H1 (cell line): ENCODE measurements around the gene LRG1. TPM values are rescaled to one million over a fixed set of nuclear protein-coding genes. Genes with fewer than 3 reads are reported as not detected.

Experiments
- CTCF ChIA-PET: fragments of 300-600 bp; sonication (Branson Sonifier 250); formaldehyde crosslinking; loops from one replicate; lab custom pipeline; 2021; ENCODE audit not compliant: partially characterized antibody; lab: Charles Lee
- POLR2A ChIA-PET: fragments of 300-600 bp; sonication (Branson Sonifier 250); formaldehyde crosslinking; loops from one replicate; lab custom pipeline; 2021; ENCODE audit warnings: inconsistent platforms; ENCODE audit not compliant: partially characterized antibody; lab: Charles Lee
- DNase-seq, 2 experiments: peaks; one replicate each; pipeline versions ENCODE4 v3.0.0 to v3.0.0-alpha.2; 2010 to 2022; ENCODE audit warnings: low spot score in 2 of 2, low read depth in 1 of 2, mixed read lengths in 1 of 2
- FAIRE-seq: peaks from 2 replicates; lab custom pipeline; 2011; peaks lifted over from hg19 to GRCh38; lab: Jason Lieb, UNC
- H2AFZ ChIP-seq: 2 replicates; pipeline ENCODE4 v1.8.1; 2012; ENCODE audit warnings: low read length, inconsistent platforms
- H2AK5ac ChIP-seq: 2 replicates; pipeline ENCODE4 v1.6.1; 2013; ENCODE audit warnings: low read depth, low read length
- H2BK120ac ChIP-seq: replicated peaks from 2 replicates; pipeline ENCODE3; 2013; ENCODE audit warnings: low read depth, low read length, inconsistent platforms
- H2BK12ac ChIP-seq: 2 replicates; pipeline ENCODE4 v1.6.1; 2013; ENCODE audit warnings: low read depth, low read length
- H2BK15ac ChIP-seq: 2 replicates; pipeline ENCODE4 v1.6.1; 2013; ENCODE audit warnings: low read length
- H2BK20ac ChIP-seq: 2 replicates; pipeline ENCODE4 v1.6.1; 2013; ENCODE audit warnings: low read length
- H2BK5ac ChIP-seq: 2 replicates; pipeline ENCODE4 v1.6.1; 2013; ENCODE audit warnings: low read depth, low read length
- H3K14ac ChIP-seq: 2 replicates; pipeline ENCODE4 v1.6.1; 2013; ENCODE audit warnings: inconsistent platforms; ENCODE audit not compliant: insufficient read length
- H3K18ac ChIP-seq: 2 replicates; pipeline ENCODE4 v1.6.1; 2013; ENCODE audit warnings: low read length; ENCODE audit errors: extremely low read depth
- H3K23ac ChIP-seq: 2 replicates; pipeline ENCODE4 v1.6.1; 2013; ENCODE audit warnings: inconsistent platforms; ENCODE audit not compliant: insufficient read length
- H3K23me2 ChIP-seq: 2 replicates; pipeline ENCODE4 v1.6.1; 2013; ENCODE audit warnings: low read depth, low read length
- H3K27ac ChIP-seq: 2 replicates; pipeline ENCODE4 v1.6.1; 2011; ENCODE audit warnings: low read depth, low read length, inconsistent platforms
- H3K27me3 ChIP-seq, 4 experiments: replicated peaks in 1 of 4; 1 replicate in 1 of 4; 2 replicates in 3 of 4; pipeline versions ENCODE4 v1.6.1 to v1.8.1; 2011 to 2013; ENCODE audit warnings: low read length in 3 of 4, mild to moderate bottlenecking in 3 of 4, inconsistent platforms in 2 of 4, mixed read lengths in 2 of 4, moderate library complexity in 1 of 4; ENCODE audit not compliant: control insufficient read depth in 3 of 4, insufficient read depth in 3 of 4; ENCODE audit errors: extremely low read depth in 1 of 4
- H3K36me3 ChIP-seq, 4 experiments: 2 replicates each; pipeline versions ENCODE4 v1.6.1 to v1.8.1; 2011 to 2013; ENCODE audit warnings: mild to moderate bottlenecking in 4 of 4, low read length in 3 of 4, moderate library complexity in 2 of 4, control low read depth in 1 of 4, inconsistent platforms in 1 of 4; ENCODE audit not compliant: insufficient read depth in 4 of 4, control insufficient read depth in 2 of 4
- H3K4ac ChIP-seq: replicated peaks from 2 replicates; pipeline ENCODE3; 2013; ENCODE audit warnings: low read length, low read depth, mixed read lengths, inconsistent platforms; ENCODE audit not compliant: insufficient read length
- H3K4me1 ChIP-seq, 4 experiments: replicated peaks in 1 of 4; 1 replicate in 1 of 4; 2 replicates in 3 of 4; pipeline versions ENCODE4 v1.6.1 to v1.8.1; 2011 to 2013; ENCODE audit warnings: low read length in 3 of 4, inconsistent platforms in 2 of 4, mixed read lengths in 1 of 4; ENCODE audit not compliant: insufficient read depth in 4 of 4, control insufficient read depth in 3 of 4
- H3K4me2 ChIP-seq, 2 experiments: 2 replicates each; pipeline versions ENCODE4 v1.6.1 to v1.8.1; 2011 to 2013; ENCODE audit warnings: low read depth in 2 of 2, low read length in 2 of 2, control low read depth in 1 of 2, inconsistent platforms in 1 of 2, mild to moderate bottlenecking in 1 of 2; ENCODE audit not compliant: insufficient read depth in 1 of 2
- H3K4me3 ChIP-seq, 4 experiments: fragments of 200-600, 300-600 bp in 1 of 4; sonication (generic), shearing (Covaris generic), sonication (Bioruptor Twin) in 1 of 4; 2 replicates each; pipeline versions ENCODE4 v1.5.1 to v1.8.1; 2011 to 2016; ENCODE audit warnings: low read length in 4 of 4, low read depth in 3 of 4, control low read depth in 2 of 4, inconsistent platforms in 2 of 4, mild to moderate bottlenecking in 2 of 4, mixed read lengths in 1 of 4, moderate library complexity in 1 of 4; ENCODE audit not compliant: insufficient read depth in 2 of 4; ENCODE audit errors: extremely low read depth in 1 of 4
- H3K56ac ChIP-seq: replicated peaks from 2 replicates; pipeline ENCODE3; 2013; ENCODE audit warnings: low read depth, mild to moderate bottlenecking, mixed read lengths, low read length, inconsistent platforms; ENCODE audit not compliant: insufficient read length
- H3K79me1 ChIP-seq: 2 replicates; pipeline ENCODE4 v1.6.1; 2013; ENCODE audit warnings: low read depth, low read length, control low read depth
- H3K79me2 ChIP-seq, 2 experiments: 2 replicates each; pipeline versions ENCODE4 v1.6.1 to v1.8.1; 2012 to 2013; ENCODE audit warnings: low read length in 2 of 2, mild to moderate bottlenecking in 2 of 2, inconsistent platforms in 1 of 2; ENCODE audit not compliant: insufficient read depth in 2 of 2, control insufficient read depth in 1 of 2
- H3K9ac ChIP-seq, 4 experiments: replicated peaks in 1 of 4; 1 replicate in 1 of 4; 2 replicates in 3 of 4; pipeline versions ENCODE4 v1.6.1 to v1.8.1; 2011 to 2013; ENCODE audit warnings: low read depth in 3 of 4, low read length in 3 of 4, control low read depth in 2 of 4, mild to moderate bottlenecking in 2 of 4, moderate library complexity in 2 of 4, inconsistent platforms in 1 of 4; ENCODE audit errors: extremely low read depth in 1 of 4
- H3K9me3 ChIP-seq, 2 experiments: 2 replicates each; pipeline versions ENCODE4 v1.6.1 to v1.8.1; 2012 to 2013; ENCODE audit warnings: mild to moderate bottlenecking in 2 of 2, moderate library complexity in 2 of 2, control low read depth in 1 of 2, inconsistent platforms in 1 of 2, low read depth in 1 of 2, low read length in 1 of 2, mixed read lengths in 1 of 2; ENCODE audit not compliant: insufficient read depth in 2 of 2
- H4K20me1 ChIP-seq, 2 experiments: replicated peaks in 1 of 2; 2 replicates each; pipeline versions ENCODE3 to v1.8.1; 2011 to 2013; ENCODE audit warnings: inconsistent platforms in 2 of 2, low read length in 2 of 2, mild to moderate bottlenecking in 1 of 2; ENCODE audit not compliant: insufficient read depth in 2 of 2, control insufficient read depth in 1 of 2
- H4K5ac ChIP-seq: 2 replicates; pipeline ENCODE4 v1.6.1; 2013; ENCODE audit warnings: low read length, low read depth, mixed read lengths, inconsistent platforms; ENCODE audit not compliant: insufficient read length
- H4K8ac ChIP-seq: 2 replicates; pipeline ENCODE4 v1.8.0; 2013; ENCODE audit warnings: mild to moderate bottlenecking, moderate library complexity, low read length, inconsistent platforms; ENCODE audit not compliant: insufficient read depth; ENCODE audit errors: extremely low read depth
- H4K91ac ChIP-seq: replicated peaks from 2 replicates; pipeline ENCODE3; 2013; ENCODE audit warnings: low read length, mixed read lengths, inconsistent platforms; ENCODE audit not compliant: insufficient read length
- ASH2L ChIP-seq: fragments of 200-600, 300-600 bp; sonication (generic); IDR thresholded peaks from one replicate; pipeline ENCODE4 v1.7.1; 2017; ENCODE audit warnings: low read length
- CEBPB ChIP-seq: IDR thresholded peaks from 2 replicates; pipeline ENCODE4 v1.6.1; 2012; ENCODE audit warnings: low read depth, low read length
- JUND ChIP-seq: IDR thresholded peaks from 2 replicates; pipeline ENCODE4 v1.6.1; 2011; ENCODE audit warnings: mild to moderate bottlenecking, improper control_type of control experiment, low read length
- MAFK ChIP-seq: IDR thresholded peaks from 2 replicates; pipeline ENCODE4 v1.6.1; 2012; ENCODE audit warnings: low read depth, mild to moderate bottlenecking, improper control_type of control experiment, low read length
- RXRA ChIP-seq: IDR thresholded peaks from 2 replicates; pipeline ENCODE4 v1.6.1; 2011; ENCODE audit warnings: low read depth, mild to moderate bottlenecking, low read length, moderate library complexity; ENCODE audit not compliant: insufficient read depth
- TAF7 ChIP-seq: optimal IDR thresholded peaks from 2 replicates; pipeline ENCODE3; 2011; ENCODE audit warnings: low read depth, mild to moderate bottlenecking, inconsistent platforms, low read length, moderate library complexity, borderline replicate concordance
- WGBS, 2 experiments: shearing (Covaris generic) in 1 of 2; methylation state at CpG; one replicate each; pipeline versions ENCODE4 v1.1.6 to v1.1.7; 2013 to 2015; ENCODE audit warnings: low lambda C conversion rate in 2 of 2, mixed read lengths in 2 of 2, inconsistent platforms in 1 of 2, low coverage in 1 of 2, missing lambda C conversion rate in 1 of 2; ENCODE audit not compliant: insufficient replicate concordance in 2 of 2, insufficient coverage in 1 of 2, insufficient read length in 1 of 2; ENCODE audit errors: extremely low coverage in 1 of 2, missing lambda C conversion rate in 1 of 2; 5-methylcytosine and 5-hydroxymethylcytosine counted together
- polyA plus RNA-seq, 7 experiments: library from polyadenylated mRNA; depleted of rRNA in 3 of 7; stranded (reverse) in 5 of 7; unstranded in 2 of 7; fragments of >200 nt in 5 of 7; fragments of 200-250 nt in 2 of 7; gene quantifications; 1 replicate in 5 of 7; 2 replicates in 1 of 7; 4 replicates in 1 of 7; pipeline versions ENCODE4 v1.2.1 to v1.2.3, GENCODE V29; 2011 to 2013; ENCODE audit warnings: missing spikeins in 2 of 7, mixed read lengths in 2 of 7
- total RNA-seq: library from RNA; stranded (reverse); fragmentation: NEBNext Ultra II Directional; extraction: Animal tissue kit (Norgen Biotek cat#: 25700); gene quantifications from 2 replicates; pipeline ENCODE4 v1.2.1, GENCODE V29; 2021

Gene LRG1
- total and polyA plus RNA-seq, 2 of the 8 experiments (the other 6 are each of a cell fraction or from before 2014, with no cell fraction given), result 0.48 to 0.79 TPM

DNA sequence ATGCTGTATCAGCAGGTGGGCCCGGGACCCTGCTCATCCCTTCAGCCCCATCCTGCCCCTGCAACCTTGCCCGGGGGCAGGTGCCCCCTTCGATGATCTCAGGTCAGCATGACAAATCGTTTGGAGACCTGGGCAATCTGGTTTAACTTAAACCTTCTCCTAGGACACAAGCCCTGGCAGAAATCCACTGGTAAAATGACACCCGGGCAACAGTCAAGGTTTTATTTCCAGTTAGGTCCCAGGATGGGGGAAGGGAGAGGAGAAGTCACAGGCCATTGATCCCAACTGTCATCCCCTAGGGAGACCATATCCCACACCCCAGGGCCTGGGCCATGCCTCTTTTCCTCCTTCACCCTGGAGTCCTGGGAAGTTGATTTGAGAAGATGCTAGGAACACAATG lies 3.0 kb downstream of the LRG1 start:
- Histone ChIP-seq H3K9me3 (no peaks in the 10 kb centered on the region; a peak in 1 of 4 replicates), H3K14ac (no peak overlapping the region), H3K79me1 (no peaks in the 10 kb centered on the region), H3K23me2 (peaks cover 4% of the 10 kb centered on the region; the same call in 1 of the 2 replicates), H3K4me1 (peaks cover 0 to 13% (median 5%) of the 10 kb centered on the region in 4 experiments; a peak in 5 of 7 replicates), H3K23ac (no peak overlapping the region), H3K4ac (no peak overlapping the region), H3K9ac (no peak overlapping the region), H2BK20ac (no peak overlapping the region), H3K18ac (no peak overlapping the region), H3K27ac (no peak overlapping the region), H4K5ac (no peak overlapping the region), H2AK5ac (no peak overlapping the region), H3K36me3 (no peaks in the 10 kb centered on the region), H4K91ac (no peak overlapping the region), H2BK15ac (no peak overlapping the region), H3K79me2 (no peaks in the 10 kb centered on the region), H2BK120ac (no peak overlapping the region), H4K8ac (no peak overlapping the region), H3K56ac (no peak overlapping the region), H3K4me2 (no peak overlapping the region), H2BK5ac (no peak overlapping the region), H4K20me1 (peaks cover 0 to 3% of the 10 kb centered on the region in 2 experiments), H2AFZ (no peak overlapping the region), H2BK12ac (no peak overlapping the region; the same call in 1 of the 2 replicates), H3K4me3 (no peak overlapping the region), H3K27me3 (peaks cover 0 to 19% (median 14%) of the 10 kb centered on the region in 4 experiments; a peak in 4 of 7 replicates)
- TF ChIP-seq CEBPB (no peak), RXRA (no peak), MAFK (no peak), JUND (no peak), TAF7 (no peak), ASH2L (no peak)
- no peak for DNase-seq
- ChIA-PET CTCF (interaction anchor here (2.7 to 11.6 kb wide), 3 partner anchors 13 to 100 kb away, joined by 16 to 174 read pairs (median 23); no protein-coding TSS in a partner anchor), POLR2A (no interaction called here)
- 88% methylated on average over 5 of the region's 5 CpGs; no CpG with 5 or more reads in 1 of the 2 experiments for WGBS, 2 experiments
- FAIRE-seq, result no peak
